Kidney tubule cell (primary cell): ENCODE data around the gene PPP1R15B.

Source experiments
- DNase-seq: peaks from one replicate; pipeline ENCODE4 v3.0.0-alpha.2; 2018; ENCODE audit warnings: low spot score

The PPP1R15B gene

DNA sequence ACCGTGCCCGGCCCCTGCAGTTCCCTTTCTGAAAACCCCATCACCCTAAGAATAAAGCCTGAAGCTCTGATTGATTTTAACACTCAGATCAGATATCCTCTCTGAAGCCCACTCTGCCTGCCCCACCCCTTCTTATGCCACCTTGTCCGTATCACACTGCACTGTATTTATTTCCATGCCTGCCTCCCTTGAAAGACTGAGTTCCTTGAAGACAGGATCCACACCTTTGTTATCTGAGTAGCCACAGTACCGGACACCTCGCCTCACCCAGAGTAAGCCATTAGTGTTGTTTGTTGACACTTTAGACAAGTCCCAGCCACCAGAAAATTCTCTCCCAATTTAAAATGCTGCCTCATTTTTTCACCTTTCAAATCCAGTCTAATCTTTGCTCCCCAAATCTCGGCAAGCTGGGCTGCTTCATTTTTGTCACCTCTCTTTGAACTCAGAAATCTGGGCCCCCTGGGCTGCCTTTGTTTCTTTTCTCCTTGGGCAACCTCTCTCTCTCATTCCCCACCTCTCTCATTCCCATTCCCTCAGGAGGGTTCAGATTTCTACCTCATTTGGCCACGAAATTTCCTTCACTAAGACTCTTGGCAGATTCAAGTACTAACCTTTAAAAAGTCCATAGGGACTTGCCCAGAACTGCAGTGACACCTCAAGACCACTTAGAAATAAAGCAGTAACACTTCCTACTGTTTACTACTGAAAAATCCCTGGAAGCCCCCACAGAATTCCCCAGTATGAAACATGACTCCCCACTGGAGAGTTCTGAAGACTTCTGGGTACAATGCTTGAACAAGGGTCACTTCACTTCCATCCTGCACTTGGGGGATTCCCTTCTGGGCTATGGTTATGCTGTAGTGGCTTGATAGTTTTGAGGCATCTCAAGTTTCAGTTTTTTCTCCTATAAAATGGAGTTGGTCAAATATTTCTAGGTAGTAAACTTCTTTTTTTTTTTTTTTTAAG lies 8.7 kb upstream of the PPP1R15B start:
- no peak for DNase-seq

GRCh38 chr1:204419064-204419403 lies 7.4 kb upstream of the PPP1R15B start:
- peak; percentile 85 for DNase-seq

GRCh38 chr1:204418174-204419063 lies 6.8 kb upstream of the PPP1R15B start:
- DNase-seq, result peak; percentile 45

- DNase-seq, result peak; percentile 99
Measured at GRCh38 chr1:204417074-204417997, 5.7 kb upstream of the PPP1R15B start.

DNA sequence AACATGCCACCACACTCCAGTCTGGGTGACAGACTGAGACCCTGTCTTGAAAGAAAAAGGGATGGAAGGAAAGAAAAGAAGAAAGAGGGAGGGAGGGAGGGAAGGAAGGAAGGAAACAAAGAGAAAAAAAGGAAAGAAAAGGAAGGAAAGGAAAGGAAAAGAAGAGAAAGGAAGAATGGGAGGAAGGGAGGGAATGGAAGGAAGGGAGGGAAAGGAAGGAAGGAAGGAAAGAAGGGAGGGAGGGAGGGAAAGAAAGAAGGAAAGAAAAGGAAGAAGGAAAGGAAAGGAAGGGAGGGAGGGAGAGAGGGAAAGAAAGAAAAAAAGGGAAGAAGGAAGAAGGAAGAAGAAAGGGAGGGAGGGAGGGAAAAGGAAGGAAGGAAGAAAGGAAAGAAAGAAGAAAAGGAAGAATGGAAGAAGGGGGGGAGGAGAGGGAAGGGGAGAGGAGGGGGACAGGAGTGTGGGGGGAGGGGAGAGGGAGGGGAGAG lies 5.0 kb upstream of the PPP1R15B start:
- no peak for DNase-seq

- DNase-seq, result no peak
Measured at GRCh38 chr1:204415351-204415750, 3.7 kb upstream of the PPP1R15B start.

GRCh38 chr1:204414016-204414415 lies 2.4 kb upstream of the PPP1R15B start:
- DNase-seq, result no peak

GRCh38 chr1:204413170-204413535 lies 1.5 kb upstream of the PPP1R15B start:
- no peak for DNase-seq

DNA sequence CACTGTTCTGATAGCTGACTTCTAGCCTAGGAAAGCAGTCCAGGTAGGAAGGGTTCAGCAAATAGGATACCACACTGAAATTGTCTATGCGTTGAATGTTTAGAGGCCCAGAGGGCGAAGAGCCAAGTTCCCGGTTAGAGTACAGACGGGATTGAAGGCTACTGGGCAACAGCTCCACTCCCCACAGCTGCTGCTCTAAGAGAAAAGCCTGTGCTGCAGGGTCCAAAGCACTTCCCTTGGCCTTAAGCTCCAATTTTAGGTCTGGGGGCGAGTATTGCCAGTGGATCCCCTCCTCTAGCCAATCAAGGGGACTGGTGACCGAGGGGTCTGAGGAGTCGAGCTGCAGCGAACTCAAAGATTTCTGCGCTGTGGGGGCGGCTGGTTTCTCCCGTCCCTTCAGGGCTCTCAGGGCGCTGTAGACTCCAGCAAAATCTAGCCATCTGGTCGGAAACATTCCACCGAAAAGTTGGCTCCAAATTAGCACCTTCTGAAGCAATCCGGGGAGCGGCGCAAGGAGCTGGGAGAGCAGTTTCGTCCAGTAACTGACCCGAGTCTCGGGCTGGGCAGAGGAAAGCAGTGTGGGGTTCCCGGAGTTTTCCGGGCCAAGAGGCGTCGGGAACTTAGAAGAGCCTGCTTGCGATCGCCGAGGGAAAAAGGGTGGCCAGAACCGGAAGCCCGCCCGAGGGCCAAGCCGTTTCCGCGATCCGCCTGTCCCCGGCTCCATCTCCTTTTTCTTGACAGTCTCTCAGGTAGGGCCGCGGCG lies 748 bp downstream of the PPP1R15B start:
- DNase-seq, result peak; percentile 53

DNA sequence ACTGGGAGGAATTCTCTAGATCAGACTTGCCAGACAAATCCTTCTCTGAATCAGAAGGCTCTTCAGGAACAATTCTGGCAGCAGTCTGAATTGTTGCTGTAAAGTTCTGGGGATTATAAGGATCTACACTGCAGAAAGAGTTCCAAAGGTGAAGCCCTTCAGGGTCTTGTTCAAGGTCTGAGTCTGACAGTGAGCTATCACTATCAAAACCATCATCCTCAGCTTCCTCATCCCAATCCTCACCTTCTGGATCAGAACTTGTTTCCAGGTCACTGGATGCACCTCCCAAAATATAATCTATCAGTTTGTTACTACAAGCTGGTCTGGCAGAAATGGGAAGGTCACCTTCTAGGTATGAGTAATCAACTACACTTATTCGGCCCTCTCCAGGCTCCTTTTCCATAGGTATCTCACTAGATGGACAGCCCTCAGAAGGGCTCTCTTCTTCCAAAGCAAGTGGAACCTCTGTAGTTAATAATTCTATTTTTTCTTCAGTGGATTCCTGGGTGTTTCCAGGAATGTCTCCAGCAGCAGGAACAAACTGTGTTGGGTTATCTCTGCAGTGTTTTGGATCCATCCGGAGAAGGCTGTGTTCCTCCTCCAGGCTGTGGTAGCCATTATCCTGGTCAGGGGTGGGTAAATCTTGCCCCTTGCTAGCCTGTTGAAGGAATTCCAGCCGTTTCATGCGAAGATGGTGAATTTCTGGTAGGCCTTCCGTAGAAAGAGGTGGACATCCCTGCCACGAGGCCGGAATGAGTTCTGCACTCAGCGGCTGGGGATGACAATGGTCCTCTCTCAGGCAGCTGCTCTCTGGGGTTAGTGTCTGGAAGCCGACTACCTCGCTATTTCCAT lies 1.6 kb downstream of the PPP1R15B start:
- DNase-seq, result no peak

- DNase-seq, result no peak
Measured at GRCh38 chr1:204409123-204409522, 2.5 kb downstream of the PPP1R15B start.

DNA sequence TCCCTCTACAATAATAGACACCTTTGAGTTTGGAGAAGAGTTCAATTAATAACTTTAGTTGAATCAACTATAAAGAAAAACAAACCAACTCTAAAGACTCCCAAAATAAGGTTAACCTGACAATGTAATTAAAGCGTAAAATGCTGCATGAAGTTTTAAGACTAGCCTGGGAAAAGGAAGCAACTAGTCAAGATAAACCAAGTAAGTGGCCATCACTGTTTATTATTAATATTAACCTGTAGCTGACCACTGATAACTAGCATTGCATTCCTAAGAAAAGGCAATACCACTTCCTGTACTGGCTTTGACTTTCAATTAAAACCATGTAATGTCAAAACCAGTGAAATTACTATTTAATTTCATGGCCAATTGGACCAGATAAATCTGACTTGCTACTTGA lies 3.0 kb downstream of the PPP1R15B start:
- DNase-seq, result no peak

- peak; percentile 60 for DNase-seq
Measured at GRCh38 chr1:204408074-204408507, 3.5 kb downstream of the PPP1R15B start.

DNA sequence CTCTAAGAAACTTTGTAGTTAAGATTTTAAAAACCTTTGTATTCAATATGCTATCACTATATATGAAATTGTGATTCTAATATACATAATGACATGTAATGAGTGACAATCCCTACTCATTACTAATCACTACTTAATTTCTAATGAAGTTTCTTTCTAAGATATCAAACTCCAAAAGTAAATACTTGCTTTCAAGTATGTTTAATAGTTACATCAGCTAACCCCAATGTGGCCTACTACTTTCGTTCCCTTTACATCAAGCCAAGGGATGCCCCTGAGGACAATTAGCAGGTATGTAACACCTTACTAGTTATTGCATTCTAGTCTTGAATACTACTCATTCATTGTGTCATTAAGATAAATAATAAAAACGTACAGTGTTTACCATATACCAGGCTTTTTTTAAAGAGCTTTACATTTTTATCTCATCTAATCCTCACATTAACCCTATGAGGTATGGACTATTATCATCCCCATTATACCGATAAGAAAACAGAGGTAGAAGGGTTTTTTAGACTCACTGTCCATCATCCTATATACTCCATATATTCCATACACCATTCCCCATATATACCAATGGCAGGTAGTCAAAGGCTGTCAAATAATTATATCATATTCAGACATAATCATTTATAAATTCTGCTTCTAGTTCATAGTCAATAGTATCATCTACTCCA lies 4.2 kb downstream of the PPP1R15B start:
- no peak for DNase-seq

DNA sequence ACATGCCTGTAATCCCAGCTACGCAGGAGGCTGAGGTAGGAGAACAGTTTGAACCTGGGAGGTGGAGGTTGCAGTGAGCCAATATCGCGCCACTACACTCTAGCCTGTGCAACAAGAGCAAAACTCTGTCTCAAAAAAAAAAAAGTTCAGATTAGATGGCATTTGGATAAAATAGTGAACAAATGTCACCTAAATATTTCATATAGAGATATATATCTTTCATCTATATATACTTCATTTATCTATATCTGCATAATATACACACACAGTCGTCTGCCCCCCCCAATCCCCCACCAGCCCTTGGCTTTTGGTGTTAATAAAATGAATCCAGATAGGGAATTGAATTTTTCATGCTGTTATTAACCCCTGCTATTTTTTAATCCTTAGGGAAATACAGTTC lies 5.0 kb downstream of the PPP1R15B start:
- DNase-seq, result no peak

DNA sequence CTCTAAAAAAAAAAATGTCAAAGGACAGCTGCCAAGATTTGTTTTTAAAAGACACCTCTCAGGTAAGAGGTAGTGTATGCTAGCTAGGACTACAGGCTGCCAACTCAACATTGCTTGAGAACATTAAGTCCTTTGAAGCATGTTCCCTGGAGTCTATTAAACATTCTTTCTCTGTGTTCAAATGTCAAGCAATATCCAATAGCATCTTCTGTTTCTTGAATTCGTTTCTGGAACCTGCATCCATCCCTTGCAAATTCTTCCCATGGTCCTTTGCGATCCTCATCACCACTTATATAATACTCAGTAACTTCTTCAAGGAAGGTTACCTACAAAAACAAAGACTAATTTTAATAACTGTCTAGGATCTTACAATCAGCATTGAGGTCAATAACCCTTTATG lies 5.6 kb downstream of the PPP1R15B start:
- no peak for DNase-seq

DNA sequence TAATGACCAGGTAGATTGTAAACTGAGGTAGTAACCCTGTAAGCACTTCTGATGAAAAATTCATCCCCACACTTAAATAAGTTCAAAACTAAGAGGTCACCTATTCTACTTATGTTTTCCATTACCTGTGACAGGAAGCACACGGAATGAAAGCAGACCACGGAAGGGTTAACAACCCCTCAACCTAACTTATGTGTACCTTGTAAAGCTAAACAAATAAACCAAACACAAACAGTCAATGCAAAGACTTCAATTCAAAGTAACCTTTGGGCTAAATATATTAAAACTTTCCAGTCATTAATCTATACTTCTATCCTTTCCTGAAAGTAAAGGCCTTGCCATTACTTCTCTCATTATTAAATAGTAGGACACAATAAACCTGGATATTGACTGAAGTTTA lies 7.0 kb downstream of the PPP1R15B start:
- no peak for DNase-seq

DNA sequence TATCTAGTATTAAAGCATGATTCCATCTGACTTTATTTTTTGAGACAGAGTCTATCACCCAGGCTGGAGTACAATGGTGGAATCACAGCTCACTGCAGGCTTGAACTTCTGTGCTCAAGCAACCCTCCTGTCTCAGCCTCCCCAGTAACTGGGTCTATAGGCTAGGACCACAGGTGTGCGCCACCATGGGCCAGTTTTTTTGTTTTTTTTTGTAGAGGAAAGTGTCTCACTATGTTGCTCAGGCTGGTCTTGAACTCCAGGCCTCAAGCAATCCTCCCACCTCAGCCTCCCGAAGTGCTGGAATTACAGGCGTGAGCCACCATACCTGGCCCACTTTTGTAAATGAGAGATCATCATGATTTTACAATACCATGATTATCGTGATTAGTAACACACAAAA lies 9.2 kb downstream of the PPP1R15B start:
- DNase-seq, result no peak

- no peak for DNase-seq
Measured at GRCh38 chr1:204401730-204402129, 9.9 kb downstream of the PPP1R15B start.
